NCI-H2081 treated with DMSO at 0.1 percent for 48 hours (cell line): ENCODE results near the gene TRAIP.

Source experiments
- DNase-seq: peaks from one replicate; lab custom pipeline; 2025; lab: John Stamatoyannopoulos, UW

Gene TRAIP

DNA sequence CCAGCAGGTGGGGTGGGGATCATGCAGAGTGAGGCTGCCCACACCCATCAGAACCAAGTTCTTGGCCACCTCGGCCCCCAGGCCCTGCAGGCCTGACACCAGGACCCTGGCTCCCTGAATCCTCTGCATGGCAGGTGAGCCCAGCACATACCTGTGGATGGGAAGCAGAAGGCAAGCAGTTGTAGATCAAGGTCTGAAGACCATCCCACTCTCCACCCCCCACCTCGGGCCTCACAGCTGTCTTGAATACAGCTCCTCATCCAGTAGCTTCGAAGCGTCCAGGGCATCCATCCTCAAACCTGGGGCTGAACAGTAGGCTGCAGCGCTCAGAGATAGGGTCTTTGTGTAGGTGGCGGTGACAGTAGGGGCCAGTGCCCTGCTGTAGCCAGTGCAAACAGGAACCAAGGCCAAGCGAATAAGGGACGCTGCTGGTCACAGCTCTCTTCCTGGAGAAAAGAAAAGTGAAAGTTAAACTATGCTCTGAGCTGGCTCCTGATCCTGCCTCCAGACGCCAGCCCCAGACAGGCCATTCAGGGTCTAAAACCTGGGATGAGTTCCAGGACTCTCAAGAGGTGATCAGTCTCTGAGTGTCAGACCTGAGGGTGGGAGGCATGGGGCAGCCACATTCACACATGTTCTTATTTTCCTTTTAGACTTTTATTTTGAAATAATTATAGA, 42.7 kb downstream of the TRAIP start, which contains the start of gene UBA7:
UBA7 (minus strand) TSS at position 457 of the 678 bp plus-strand sequence; CDS start at position 291, 166 bp downstream.
- no peak for DNase-seq

GRCh38 chr3:49812916-49813496, 43.4 kb downstream of the TRAIP start:
- no peak for DNase-seq

GRCh38 chr3:49807431-49808114, 48.8 kb downstream of the TRAIP start:
- no peak for DNase-seq

DNA sequence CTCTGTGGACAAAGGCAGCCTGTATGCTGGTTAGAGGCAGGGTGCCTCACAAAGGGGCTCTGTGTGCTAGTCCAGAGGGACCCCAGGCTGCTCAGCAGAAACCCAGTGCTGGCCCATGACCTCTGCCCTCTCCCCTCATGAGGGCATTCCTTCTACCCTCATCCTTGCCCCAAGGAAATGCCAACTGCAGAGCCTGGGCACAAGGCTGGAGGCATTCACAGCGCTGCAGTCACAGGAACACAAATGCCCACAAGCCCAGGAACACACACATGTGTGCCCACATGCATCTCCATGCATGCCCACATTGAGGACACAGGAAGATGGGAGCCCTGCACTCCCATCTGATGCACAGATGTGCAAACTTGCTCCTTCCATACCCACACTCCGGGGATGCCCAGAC, 49.5 kb downstream of the TRAIP start:
- DNase-seq, result no peak

GRCh38 chr3:49805897-49806701, 50.3 kb downstream of the TRAIP start:
- no peak for DNase-seq

- no peak for DNase-seq
Observed at GRCh38 chr3:49805367-49805782, 51.0 kb downstream of the TRAIP start.

GRCh38 chr3:49804141-49805041, 52.0 kb downstream of the TRAIP start:
- no peak for DNase-seq

GRCh38 chr3:49803465-49804140, 52.8 kb downstream of the TRAIP start:
- DNase-seq, result no peak

- no peak for DNase-seq
Observed at GRCh38 chr3:49802719-49803464, 53.5 kb downstream of the TRAIP start, which contains the start of gene INKA1. Gene INKA1 (plus strand): TSS chr3:49803261. CDS start chr3:49803393, 132 bp downstream.

- DNase-seq, result no peak
Observed at GRCh38 chr3:49801160-49801559, 55.2 kb downstream of the TRAIP start.

DNA sequence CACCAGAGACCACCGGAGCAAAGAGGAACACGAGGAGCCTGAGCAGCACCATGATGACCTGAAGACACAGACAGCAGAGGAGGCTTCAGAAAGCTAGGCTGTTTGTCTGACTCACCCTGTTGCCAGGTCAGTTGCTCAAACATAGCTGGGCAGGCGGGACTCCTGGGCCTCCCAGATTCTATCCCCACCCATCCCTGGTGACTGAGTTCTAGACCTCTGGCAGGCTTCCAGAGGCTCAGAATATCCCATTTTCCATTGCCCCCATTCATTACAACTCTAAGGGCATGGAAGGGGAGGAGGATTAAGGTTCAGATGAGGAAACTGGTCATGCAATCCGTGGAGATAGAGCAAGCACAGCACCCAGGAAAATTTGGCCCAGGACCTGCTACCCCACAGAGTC, 56.6 kb downstream of the TRAIP start, which contains the start of gene CDHR4:
CDHR4 (minus strand) TSS at position 113 of the 400 bp plus-strand sequence; CDS start at position 52, 61 bp downstream.
- DNase-seq, result no peak

DNA sequence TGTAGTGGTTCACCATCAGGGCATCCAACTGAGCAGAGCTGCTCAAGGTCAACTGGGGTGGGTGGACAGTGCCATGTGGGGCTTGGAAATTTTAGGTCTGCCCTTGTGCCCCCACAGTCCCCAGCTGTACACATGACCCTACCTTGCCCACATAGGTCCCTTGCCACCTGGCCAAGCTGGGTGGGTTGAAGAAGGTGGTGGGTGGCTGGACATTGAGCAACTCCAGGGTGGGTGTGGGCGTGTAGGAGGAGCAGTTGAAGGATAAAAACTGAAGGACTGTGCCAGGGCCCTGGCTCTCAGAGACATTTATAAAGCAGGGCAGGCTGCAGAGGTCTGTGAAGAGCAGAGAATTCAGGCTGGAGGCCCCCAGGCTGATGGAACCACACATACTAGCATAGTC, 57.3 kb downstream of the TRAIP start:
- DNase-seq, result no peak

DNA sequence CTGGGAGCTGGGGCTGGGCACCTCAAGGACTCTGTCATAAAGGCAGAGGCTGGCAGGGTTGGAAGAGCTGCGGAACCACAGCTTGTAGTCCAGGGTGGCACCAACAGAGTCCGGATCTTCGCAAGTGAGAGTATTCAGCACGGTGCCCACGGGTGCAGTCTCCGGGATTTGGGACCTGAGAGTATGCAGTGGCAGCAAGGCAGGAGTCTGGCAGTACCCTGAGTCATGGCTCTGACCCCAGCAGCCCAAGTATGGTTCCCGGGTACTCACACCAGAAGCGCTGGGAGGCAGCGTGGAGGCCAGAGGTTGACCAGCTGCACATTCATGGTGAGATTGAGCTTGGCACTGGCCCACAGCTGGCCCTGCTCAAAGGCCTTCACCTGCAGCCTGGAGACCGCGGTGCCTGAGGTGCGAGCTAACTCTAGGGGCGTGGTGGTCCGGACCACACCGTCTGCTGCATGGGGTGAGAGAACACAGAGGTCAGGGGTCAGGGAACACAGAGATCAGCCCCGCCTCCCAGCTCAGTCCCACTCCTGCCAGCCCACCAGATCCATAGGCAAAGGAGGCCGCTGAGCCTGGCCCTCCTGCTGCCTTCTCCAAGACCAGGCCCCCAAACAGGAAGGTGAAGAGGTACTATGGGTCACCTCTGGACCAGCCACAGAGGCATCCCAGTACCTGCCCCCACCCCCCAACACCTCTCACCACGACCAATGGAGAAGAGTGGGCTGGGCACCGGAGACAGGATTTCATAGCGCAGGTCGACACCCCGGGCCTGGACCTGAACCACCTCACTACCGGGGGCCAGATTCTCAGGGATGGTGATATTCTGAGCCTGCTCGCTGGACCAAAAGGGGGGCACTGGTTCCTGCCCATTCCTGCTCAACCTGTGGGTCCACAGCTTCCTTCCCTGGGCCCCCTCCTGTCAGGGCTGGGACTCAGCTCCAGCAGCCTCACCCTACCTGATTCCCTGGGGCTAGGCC, 61.1 kb downstream of the TRAIP start:
- DNase-seq, result no peak

DNA sequence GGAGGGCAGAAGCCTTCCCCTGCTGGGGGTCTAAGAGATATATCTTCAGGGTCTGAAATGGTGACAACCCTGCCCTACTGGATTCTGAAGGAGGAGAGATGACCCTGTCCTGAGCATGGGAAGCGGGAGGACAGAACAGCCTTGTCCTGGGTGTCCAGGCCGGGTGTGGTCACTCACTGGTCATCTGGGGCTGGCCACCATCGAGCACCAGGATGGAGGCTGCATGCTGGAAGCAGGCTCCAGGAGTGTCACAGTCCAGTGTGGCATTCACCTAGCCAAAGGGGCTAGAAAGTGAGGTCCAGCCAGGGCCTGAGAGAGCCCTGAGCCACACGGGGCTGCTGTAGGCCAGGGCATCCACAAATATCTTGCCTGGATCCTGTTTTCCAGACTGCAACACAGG, 61.9 kb downstream of the TRAIP start:
- no peak for DNase-seq

DNA sequence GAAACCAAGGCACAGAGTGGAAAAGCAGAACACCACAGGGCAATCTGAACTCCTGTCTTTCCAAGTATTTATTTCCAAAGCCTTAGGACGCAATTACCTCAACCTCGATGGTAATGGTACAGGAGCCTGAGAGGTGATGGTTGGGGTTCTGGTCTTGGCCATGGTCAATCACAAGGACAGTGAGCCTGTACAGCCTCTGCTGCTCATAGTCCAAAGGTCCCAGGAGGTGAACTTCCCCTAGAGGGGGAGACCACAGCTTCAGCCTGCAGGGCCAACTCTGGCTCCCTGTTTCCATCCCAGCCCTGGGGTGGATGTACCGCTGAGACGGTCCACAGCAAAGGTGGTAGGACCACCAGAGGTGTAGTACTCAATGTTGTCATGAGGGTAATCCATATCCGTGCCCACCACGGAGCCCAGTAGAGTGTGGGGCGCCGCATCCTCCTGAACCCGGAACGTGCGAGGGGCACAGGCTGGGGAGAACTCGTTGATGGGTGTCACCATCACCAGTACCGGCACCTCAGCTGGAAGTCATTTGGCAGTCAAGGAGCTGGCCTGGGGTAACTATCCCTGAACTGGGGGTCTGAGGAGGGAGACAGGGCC, 62.8 kb downstream of the TRAIP start:
- DNase-seq, result no peak

GRCh38 chr3:49792371-49793150, 63.8 kb downstream of the TRAIP start:
- no peak for DNase-seq

GRCh38 chr3:49791571-49791970, 64.8 kb downstream of the TRAIP start:
- no peak for DNase-seq
